ENCODE data around the gene SMARCA1.

Gene SMARCA1

DNA sequence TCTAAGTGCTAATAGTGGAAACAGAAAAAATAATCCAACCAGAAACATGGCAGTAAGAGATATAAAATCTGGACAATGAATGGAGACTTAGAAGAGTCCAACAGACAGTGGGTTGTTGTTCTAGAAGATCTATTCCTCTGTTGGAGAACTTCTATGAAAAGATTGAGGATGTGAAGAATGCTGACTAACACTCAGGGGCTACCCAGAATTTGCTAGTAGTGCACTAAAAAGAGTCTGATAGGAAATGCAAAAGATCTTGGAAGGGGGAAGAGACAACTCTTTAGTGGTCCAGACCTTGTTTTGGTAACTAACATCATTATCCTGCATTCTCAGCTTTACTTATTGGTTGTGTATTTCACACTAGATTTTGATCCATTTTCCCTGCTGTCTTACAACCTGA, 77.9 kb downstream of the SMARCA1 start:
- no peaks in the 10 kb centered on the region for H3K4me1 ChIP-seq (ENCODE audit: insufficient read depth, low read length)
- H3K4me3 ChIP-seq (ENCODE audit: low read length): no peak overlapping the region
- H3K9me3 ChIP-seq (ENCODE audit: insufficient read depth, low read depth, low read length): no peaks in the 10 kb centered on the region
- H3K9ac ChIP-seq (ENCODE audit: low read depth, low read length): no peak overlapping the region
- H3K27ac ChIP-seq (ENCODE audit: low read depth, low read length): no peak overlapping the region
- H3K27me3 ChIP-seq (ENCODE audit: insufficient read depth, low read length): no peaks in the 10 kb centered on the region
- peaks cover 36% of the 10 kb centered on the region for H3K36me3 ChIP-seq (ENCODE audit: insufficient read depth, low read length)

DNA sequence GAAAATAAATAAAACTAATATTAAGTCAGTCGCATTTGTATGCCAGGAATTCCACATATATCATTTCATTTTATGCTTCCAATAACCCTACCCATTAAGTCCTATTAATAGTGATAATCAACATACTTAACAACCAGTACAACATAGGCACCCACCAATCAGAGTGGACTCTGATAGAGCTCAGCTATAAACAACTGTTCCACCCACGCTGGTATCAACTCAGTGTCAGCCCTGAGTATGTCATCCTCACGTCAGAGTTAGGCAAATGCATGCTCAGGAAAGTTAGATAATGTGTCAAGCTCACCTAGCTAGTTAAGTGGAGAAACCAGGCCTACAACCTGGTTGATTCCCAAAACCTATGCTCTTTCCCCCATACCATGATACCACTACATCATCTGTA, 89.3 kb downstream of the SMARCA1 start:
- H3K4me1 ChIP-seq (ENCODE audit: insufficient read depth, low read length): no peaks in the 10 kb centered on the region
- no peak overlapping the region for H3K9ac ChIP-seq (ENCODE audit: low read depth, low read length)
- peaks cover 6% of the 10 kb centered on the region; the same call in 1 of the 2 replicates for H3K36me3 ChIP-seq (ENCODE audit: insufficient read depth, low read length)
- no peaks in the 10 kb centered on the region for H3K27me3 ChIP-seq (ENCODE audit: insufficient read depth, low read length)
- no peak overlapping the region for H3K27ac ChIP-seq (ENCODE audit: low read depth, low read length)
- 96% methylated on average over 3 of the region's 3 CpGs for WGBS
- H3K4me3 ChIP-seq (ENCODE audit: low read length): no peak overlapping the region
- H3K9me3 ChIP-seq (ENCODE audit: insufficient read depth, low read depth, low read length): no peaks in the 10 kb centered on the region

DNA sequence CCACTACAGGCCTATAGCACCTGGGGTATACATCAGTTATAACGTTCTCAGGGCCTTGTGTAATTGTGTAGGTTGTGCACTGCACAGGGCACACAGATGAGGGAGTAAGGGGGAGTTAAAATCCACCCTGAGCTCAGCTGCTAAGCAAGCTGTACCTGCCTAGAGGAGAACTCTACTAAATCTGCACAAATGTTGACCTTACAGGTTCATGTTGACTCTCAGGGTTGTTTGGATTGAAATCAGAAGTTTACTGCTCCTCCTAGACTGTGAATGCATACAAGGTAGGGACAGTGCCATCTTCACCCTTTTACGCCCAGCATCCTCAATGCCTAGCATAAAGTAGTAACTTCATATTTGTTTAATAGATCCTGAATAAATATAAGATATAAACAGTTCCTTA, 89.8 kb downstream of the SMARCA1 start:
- Histone ChIP-seq H3K27ac (ENCODE audit: low read depth, low read length) (no peak overlapping the region), H3K27me3 (ENCODE audit: insufficient read depth, low read length) (no peaks in the 10 kb centered on the region), H3K36me3 (ENCODE audit: insufficient read depth, low read length) (peaks cover 6% of the 10 kb centered on the region; the same call in 1 of the 2 replicates), H3K9me3 (ENCODE audit: insufficient read depth, low read depth, low read length) (no peaks in the 10 kb centered on the region), H3K4me1 (ENCODE audit: insufficient read depth, low read length) (no peaks in the 10 kb centered on the region), H3K4me3 (ENCODE audit: low read length) (no peak overlapping the region), H3K9ac (ENCODE audit: low read depth, low read length) (no peak overlapping the region)
- whole genome bisulfite sequencing: 100% methylated on average over 1 of the region's 2 CpGs

DNA sequence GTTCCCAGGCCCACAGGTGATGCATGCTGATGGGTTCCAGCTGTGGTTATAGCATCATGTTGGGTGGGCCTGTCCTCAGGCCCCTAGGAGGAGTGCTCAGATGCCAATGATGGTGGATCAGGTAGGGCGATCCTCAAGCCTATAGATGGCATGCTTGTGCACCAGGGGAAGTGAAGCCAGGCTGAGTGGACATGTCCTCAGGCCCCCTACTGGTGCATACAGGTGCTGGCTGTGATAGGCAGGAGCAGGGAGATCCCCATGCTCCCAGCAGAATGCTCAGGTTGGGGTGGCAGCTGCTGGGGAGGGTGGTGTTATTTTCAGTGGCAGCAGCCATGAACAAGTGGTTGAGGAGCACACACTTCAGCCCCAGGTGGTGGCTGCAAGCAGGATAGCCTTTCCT, 96.0 kb downstream of the SMARCA1 start:
- no peak overlapping the region for H3K27ac ChIP-seq (ENCODE audit: low read depth, low read length)
- peaks cover 14% of the 10 kb centered on the region; the same call in 1 of the 2 replicates for H3K9me3 ChIP-seq (ENCODE audit: insufficient read depth, low read depth, low read length)
- no peaks in the 10 kb centered on the region for H3K4me1 ChIP-seq (ENCODE audit: insufficient read depth, low read length)
- no peak overlapping the region for H3K9ac ChIP-seq (ENCODE audit: low read depth, low read length)
- H3K27me3 ChIP-seq (ENCODE audit: insufficient read depth, low read length): no peaks in the 10 kb centered on the region
- H3K4me3 ChIP-seq (ENCODE audit: low read length): no peak overlapping the region
- 92% methylated on average over 1 of the region's 1 CpG for WGBS
- H3K36me3 ChIP-seq (ENCODE audit: insufficient read depth, low read length): peaks cover 8% of the 10 kb centered on the region; the same call in 1 of the 2 replicates

GRCh38 chrX:129423191-129423590, 100.1 kb downstream of the SMARCA1 start:
- H3K27me3 ChIP-seq (ENCODE audit: insufficient read depth, low read length): no peaks in the 10 kb centered on the region
- no peak overlapping the region for H3K4me3 ChIP-seq (ENCODE audit: low read length)
- no peak overlapping the region for H3K27ac ChIP-seq (ENCODE audit: low read depth, low read length)
- no peaks in the 10 kb centered on the region for H3K4me1 ChIP-seq (ENCODE audit: insufficient read depth, low read length)
- 86% methylated on average over 1 of the region's 4 CpGs for WGBS
- H3K9me3 ChIP-seq (ENCODE audit: insufficient read depth, low read depth, low read length): peaks cover 14% of the 10 kb centered on the region; the same call in 1 of the 2 replicates
- H3K36me3 ChIP-seq (ENCODE audit: insufficient read depth, low read length): peaks cover 6% of the 10 kb centered on the region; the same call in 1 of the 2 replicates
- no peak overlapping the region for H3K9ac ChIP-seq (ENCODE audit: low read depth, low read length)

GRCh38 chrX:129404670-129405008, 118.7 kb downstream of the SMARCA1 start:
- H3K4me1 ChIP-seq (ENCODE audit: insufficient read depth, low read length): peaks cover 8% of the 10 kb centered on the region; the same call in 1 of the 2 replicates
- no peak overlapping the region for H3K4me3 ChIP-seq (ENCODE audit: low read length)
- no peaks in the 10 kb centered on the region for H3K36me3 ChIP-seq (ENCODE audit: insufficient read depth, low read length)
- H3K9me3 ChIP-seq (ENCODE audit: insufficient read depth, low read depth, low read length): no peaks in the 10 kb centered on the region
- 84% methylated on average over 2 of the region's 2 CpGs for WGBS
- no peaks in the 10 kb centered on the region for H3K27me3 ChIP-seq (ENCODE audit: insufficient read depth, low read length)
- H3K27ac ChIP-seq (ENCODE audit: low read depth, low read length): no peak overlapping the region
- no peak overlapping the region for H3K9ac ChIP-seq (ENCODE audit: low read depth, low read length)

- WGBS: 45% methylated on average over 2 of the region's 2 CpGs
- no peak overlapping the region for H3K4me3 ChIP-seq (ENCODE audit: low read length)
- peaks cover 8% of the 10 kb centered on the region; the same call in 1 of the 2 replicates for H3K4me1 ChIP-seq (ENCODE audit: insufficient read depth, low read length)
- H3K9ac ChIP-seq (ENCODE audit: low read depth, low read length): no peak overlapping the region
- H3K27ac ChIP-seq (ENCODE audit: low read depth, low read length): no peak overlapping the region
- no peaks in the 10 kb centered on the region for H3K27me3 ChIP-seq (ENCODE audit: insufficient read depth, low read length)
- no peaks in the 10 kb centered on the region for H3K36me3 ChIP-seq (ENCODE audit: insufficient read depth, low read length)
- no peaks in the 10 kb centered on the region for H3K9me3 ChIP-seq (ENCODE audit: insufficient read depth, low read depth, low read length)
Observed at GRCh38 chrX:129403974-129404669, 119.2 kb downstream of the SMARCA1 start.

All from HUES64 (cell line).